Activated CD8-positive, alpha-beta memory T cell treated with anti-CD3 and anti-CD28 coated beads, Interleukin-2, amount 50 U/mL, for 48 hours (primary cell): ENCODE measurements around the gene PAK1.

Experiments
- DNase-seq: peaks from one replicate; pipeline ENCODE4 v3.0.0-alpha.2; 2020

Gene PAK1

GRCh38 chr11:77361184-77361583 lies 112.7 kb downstream of the PAK1 start:
- no peak for DNase-seq

- no peak for DNase-seq
Observed at GRCh38 chr11:77359481-77359880, 114.4 kb downstream of the PAK1 start.

- no peak for DNase-seq
Observed at GRCh38 chr11:77353131-77353530, 120.8 kb downstream of the PAK1 start.

- DNase-seq, result no peak
Observed at GRCh38 chr11:77351281-77351886, 122.5 kb downstream of the PAK1 start.

GRCh38 chr11:77347948-77348347 lies 125.9 kb downstream of the PAK1 start:
- DNase-seq, result no peak

GRCh38 chr11:77346906-77347603 lies 126.8 kb downstream of the PAK1 start:
- no peak for DNase-seq

GRCh38 chr11:77345621-77346020 lies 128.3 kb downstream of the PAK1 start:
- DNase-seq, result no peak

- no peak for DNase-seq
Observed at GRCh38 chr11:77340501-77340900, 133.4 kb downstream of the PAK1 start.

- DNase-seq, result no peak
Observed at GRCh38 chr11:77332259-77332658, 141.6 kb downstream of the PAK1 start.

- DNase-seq, result no peak
Observed at GRCh38 chr11:77325159-77325558, 148.7 kb downstream of the PAK1 start.

- no peak for DNase-seq
Observed at GRCh38 chr11:77324508-77324907, 149.4 kb downstream of the PAK1 start.

GRCh38 chr11:77322926-77323590 lies 150.8 kb downstream of the PAK1 start:
- DNase-seq, result no peak

GRCh38 chr11:77322506-77322905 lies 151.4 kb downstream of the PAK1 start:
- no peak for DNase-seq

- no peak for DNase-seq
Observed at GRCh38 chr11:77320351-77320750, 153.5 kb downstream of the PAK1 start.

GRCh38 chr11:77318600-77318999 lies 155.3 kb downstream of the PAK1 start:
- no peak for DNase-seq

GRCh38 chr11:77316733-77317342 lies 157.1 kb downstream of the PAK1 start:
- DNase-seq, result no peak

- DNase-seq, result no peak
Observed at GRCh38 chr11:77312107-77312506, 161.8 kb downstream of the PAK1 start.

GRCh38 chr11:77311701-77312100 lies 162.2 kb downstream of the PAK1 start:
- no peak for DNase-seq

- no peak for DNase-seq
Observed at GRCh38 chr11:77310721-77311120, 163.2 kb downstream of the PAK1 start.

GRCh38 chr11:77309401-77310085 lies 164.4 kb downstream of the PAK1 start:
- DNase-seq, result no peak

GRCh38 chr11:77308838-77309237 lies 165.1 kb downstream of the PAK1 start:
- no peak for DNase-seq

- no peak for DNase-seq
Observed at GRCh38 chr11:77303328-77303727, 170.6 kb downstream of the PAK1 start.

GRCh38 chr11:77302752-77303151 lies 171.1 kb downstream of the PAK1 start:
- no peak for DNase-seq
